SK-N-SH treated with all-trans-retinoic acid at 6 μM for 48 hours (cell line): Measurements from ENCODE around the gene MTFP1.

Source experiments
- ATAC-seq: fragments of 200-7000 bp; cut with Tn5 transposase; 3 replicates; pipeline ENCODE4 v1.9.1; 2020; ENCODE audit warnings: mild to moderate bottlenecking, moderate library complexity
- ARNTL ChIP-seq: fragments of 450-650 bp; formaldehyde crosslinking; IDR thresholded peaks from 2 replicates; pipeline ENCODE4 v1.5.0; 2020; ENCODE audit warnings: low read depth, mild to moderate bottlenecking, moderate library complexity, borderline replicate concordance
- BACH2 ChIP-seq: fragments of 250-450 bp; sonication (Bioruptor Pico); IDR thresholded peaks from 2 replicates; pipeline ENCODE4 v1.9.0; 2021; ENCODE audit warnings: mild to moderate bottlenecking, borderline replicate concordance
- CREB5 ChIP-seq: fragments of 250-450 bp; sonication (Bioruptor Pico); IDR thresholded peaks from 2 replicates; pipeline ENCODE4 v1.5.1; 2020; ENCODE audit warnings: low read depth, mild to moderate bottlenecking, moderate library complexity
- CSDC2 ChIP-seq: fragments of 250-450 bp; sonication (Bioruptor Pico); IDR thresholded peaks from 2 replicates; pipeline ENCODE4 v1.5.0; 2020; ENCODE audit warnings: mild to moderate bottlenecking, moderate library complexity
- ESRRG ChIP-seq: fragments of 250-450 bp; sonication (Bioruptor Pico); IDR thresholded peaks from 2 replicates; pipeline ENCODE4 v1.6.1; 2021; ENCODE audit warnings: mild to moderate bottlenecking
- GLIS3 ChIP-seq: fragments of 250-450 bp; sonication (Bioruptor Pico); IDR thresholded peaks from 2 replicates; pipeline ENCODE4 v1.5.0; 2020; ENCODE audit warnings: mild to moderate bottlenecking, moderate library complexity
- ISL1 ChIP-seq: fragments of 250-450 bp; sonication (Bioruptor Pico); IDR thresholded peaks from 2 replicates; pipeline ENCODE4 v2.1.2; 2022; ENCODE audit warnings: mild to moderate bottlenecking, moderate library complexity
- OSR1 ChIP-seq: fragments of 250-450 bp; sonication (Bioruptor Pico); IDR thresholded peaks from 2 replicates; pipeline ENCODE4 v1.8.0; 2022; ENCODE audit warnings: moderate library complexity, mild to moderate bottlenecking, inconsistent platforms
- PATZ1 ChIP-seq: fragments of 250-450 bp; sonication (Bioruptor Pico); IDR thresholded peaks from 2 replicates; pipeline ENCODE4 v1.8.0; 2020; ENCODE audit warnings: mild to moderate bottlenecking, moderate library complexity, borderline replicate concordance
- POU6F1 ChIP-seq: fragments of 250-450 bp; sonication (Bioruptor Pico); IDR thresholded peaks from 2 replicates; pipeline ENCODE4 v1.8.0; 2021; ENCODE audit warnings: low read depth, mild to moderate bottlenecking, moderate library complexity, borderline replicate concordance
- PPARA ChIP-seq: fragments of 250-450 bp; sonication (Bioruptor Pico); IDR thresholded peaks from 2 replicates; pipeline ENCODE4 v1.5.0; 2020; ENCODE audit warnings: mild to moderate bottlenecking, borderline replicate concordance
- TOX ChIP-seq: fragments of 250-450 bp; sonication (Bioruptor Pico); IDR thresholded peaks from 2 replicates; pipeline ENCODE4 v1.8.0; 2021; ENCODE audit warnings: mild to moderate bottlenecking, moderate library complexity, borderline replicate concordance
- ZC3H10 ChIP-seq: fragments of 250-450 bp; sonication (Bioruptor Pico); IDR thresholded peaks from 2 replicates; pipeline ENCODE4 v1.5.1; 2021; ENCODE audit warnings: mild to moderate bottlenecking, moderate library complexity
- ZFP3 ChIP-seq: fragments of 250-450 bp; sonication (Bioruptor Pico); IDR thresholded peaks from 2 replicates; pipeline ENCODE4 v1.5.0; 2020; ENCODE audit warnings: mild to moderate bottlenecking, moderate library complexity
- ZFP30 ChIP-seq: fragments of 450-650 bp; formaldehyde crosslinking; IDR thresholded peaks from 2 replicates; pipeline ENCODE4 v1.5.0; 2022; ENCODE audit warnings: mild to moderate bottlenecking, moderate library complexity
- ZNF565 ChIP-seq: fragments of 450-650 bp; formaldehyde crosslinking; conservative IDR thresholded peaks from 2 replicates; pipeline ENCODE4 v1.5.0; 2020; ENCODE audit warnings: low read depth, mild to moderate bottlenecking, moderate library complexity
- ZNF70 ChIP-seq: fragments of 450-650 bp; formaldehyde crosslinking; IDR thresholded peaks from 2 replicates; pipeline ENCODE4 v1.5.0; 2020; ENCODE audit warnings: mild to moderate bottlenecking, moderate library complexity
- ZNF8 ChIP-seq: fragments of 450-650 bp; formaldehyde crosslinking; IDR thresholded peaks from 2 replicates; pipeline ENCODE4 v1.5.0; 2020; ENCODE audit warnings: mild to moderate bottlenecking, moderate library complexity
- TF ChIP-seq, protein P1 (sequence below): fragments of 250-450 bp; sonication (Bioruptor Pico); IDR thresholded peaks from 2 replicates; pipeline ENCODE4 v1.5.1; 2021; ENCODE audit warnings: mild to moderate bottlenecking, moderate library complexity

MTFP1 gene

GRCh38 chr22:30392661-30393321 lies 32.8 kb upstream of the MTFP1 start:
- ATAC-seq: no peak
- TF ChIP-seq ARNTL (CRISPR knock-in tag) (no peak), ISL1 (CRISPR knock-in tag) (no peak), ZFP3 (CRISPR knock-in tag) (no peak), ESRRG (CRISPR knock-in tag) (no peak), POU6F1 (CRISPR knock-in tag) (no peak), CREB5 (CRISPR knock-in tag) (no peak), ZC3H10 (no peak), OSR1 (no peak), ZNF565 (CRISPR knock-in tag) (no peak), BACH2 (CRISPR knock-in tag) (no peak), GLIS3 (CRISPR knock-in tag) (no peak)
- TF ChIP-seq, protein P1, sequence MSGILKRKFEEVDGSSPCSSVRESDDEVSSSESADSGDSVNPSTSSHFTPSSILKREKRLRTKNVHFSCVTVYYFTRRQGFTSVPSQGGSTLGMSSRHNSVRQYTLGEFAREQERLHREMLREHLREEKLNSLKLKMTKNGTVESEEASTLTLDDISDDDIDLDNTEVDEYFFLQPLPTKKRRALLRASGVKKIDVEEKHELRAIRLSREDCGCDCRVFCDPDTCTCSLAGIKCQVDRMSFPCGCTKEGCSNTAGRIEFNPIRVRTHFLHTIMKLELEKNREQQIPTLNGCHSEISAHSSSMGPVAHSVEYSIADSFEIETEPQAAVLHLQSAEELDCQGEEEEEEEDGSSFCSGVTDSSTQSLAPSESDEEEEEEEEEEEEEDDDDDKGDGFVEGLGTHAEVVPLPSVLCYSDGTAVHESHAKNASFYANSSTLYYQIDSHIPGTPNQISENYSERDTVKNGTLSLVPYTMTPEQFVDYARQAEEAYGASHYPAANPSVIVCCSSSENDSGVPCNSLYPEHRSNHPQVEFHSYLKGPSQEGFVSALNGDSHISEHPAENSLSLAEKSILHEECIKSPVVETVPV (CRISPR knock-in tag): no peak

- TF ChIP-seq CREB5 (CRISPR knock-in tag) (no peak), CSDC2 (CRISPR knock-in tag) (no peak), PPARA (CRISPR knock-in tag) (no peak), ZC3H10 (no peak), OSR1 (no peak), TOX (CRISPR knock-in tag) (no peak), ESRRG (CRISPR knock-in tag) (no peak), ISL1 (CRISPR knock-in tag) (no peak), BACH2 (CRISPR knock-in tag) (no peak), GLIS3 (CRISPR knock-in tag) (no peak), POU6F1 (CRISPR knock-in tag) (no peak), ZNF70 (CRISPR knock-in tag) (no peak), ARNTL (CRISPR knock-in tag) (no peak), ZNF8 (CRISPR knock-in tag) (no peak), ZFP30 (CRISPR knock-in tag) (no peak), PATZ1 (CRISPR knock-in tag) (no peak)
- TF ChIP-seq, protein P1 (CRISPR knock-in tag): no peak
- no peak for ATAC-seq
Measured at GRCh38 chr22:30393322-30393680, 32.3 kb upstream of the MTFP1 start.
